ENCODE results near the gene CLDN9. TPM values are rescaled to one million over a fixed set of nuclear protein-coding genes. Genes with fewer than 3 reads are reported as not detected.

CLDN9 gene
- total RNA-seq, 1 experiment from 2014 or later: not detected

DNA sequence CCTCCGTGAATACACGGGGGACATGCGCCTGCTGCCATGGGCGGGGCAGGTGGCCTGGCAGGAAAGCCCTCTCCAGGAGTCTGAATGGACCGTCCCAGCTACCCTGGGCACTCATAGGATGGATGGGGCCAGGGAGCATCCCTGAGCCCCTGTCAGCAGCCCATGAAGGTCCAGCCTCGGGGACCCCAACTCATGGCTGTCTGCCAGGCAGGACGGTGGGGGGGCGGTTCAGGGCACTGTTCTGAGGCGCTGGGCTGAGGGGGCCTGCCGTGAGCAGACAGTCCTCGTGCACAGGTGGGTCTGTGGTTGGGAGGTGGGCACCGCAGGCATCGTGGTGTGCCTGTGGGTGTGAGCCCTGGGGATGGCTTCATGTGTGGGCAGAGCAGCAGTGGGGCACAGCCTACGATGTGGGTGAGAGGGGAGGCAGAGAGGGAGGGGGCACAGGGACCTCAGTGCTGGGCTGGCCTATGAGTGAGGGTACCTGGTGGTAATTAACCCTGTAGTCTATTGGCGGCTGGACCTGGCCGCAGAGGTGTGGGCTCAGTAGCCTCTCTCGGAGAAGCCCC is 26.0 kb upstream of the CLDN9 start:
- in situ Hi-C loops (cut with HindIII; ENCODE audit: low pct_unique_long_range_greater_than_20kb, low sequenced_read_pairs): no loop called here

DNA sequence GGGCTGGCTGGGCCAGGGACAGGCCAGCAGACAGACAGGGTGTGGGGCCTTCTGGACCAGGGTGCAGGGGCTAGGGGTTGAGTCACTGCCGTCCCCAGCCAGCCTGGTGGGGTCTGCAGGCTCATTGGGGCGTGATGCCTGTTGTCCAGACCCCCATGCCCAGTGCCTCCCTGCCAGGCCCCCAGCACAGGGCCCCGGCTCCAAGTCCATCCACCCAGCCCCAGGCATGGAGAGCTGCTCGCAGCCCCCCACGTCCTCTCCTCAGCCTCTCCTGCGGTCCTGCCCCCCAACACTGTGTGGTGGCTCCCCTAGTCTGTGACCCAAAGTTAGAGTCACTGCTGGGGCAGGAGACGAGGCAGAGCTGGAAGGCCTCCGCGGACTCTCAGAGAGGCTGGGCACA is 25.4 kb upstream of the CLDN9 start:
- in situ Hi-C loops (cut with HindIII; ENCODE audit: low pct_unique_long_range_greater_than_20kb, low sequenced_read_pairs): no loop called here
- DNase-seq (ENCODE audit: low read depth, low spot score): no peak

More for the DNA sequence above, 26.0 kb upstream of the CLDN9 start:
- no peak for DNase-seq (ENCODE audit: low read depth, low spot score)

DNA sequence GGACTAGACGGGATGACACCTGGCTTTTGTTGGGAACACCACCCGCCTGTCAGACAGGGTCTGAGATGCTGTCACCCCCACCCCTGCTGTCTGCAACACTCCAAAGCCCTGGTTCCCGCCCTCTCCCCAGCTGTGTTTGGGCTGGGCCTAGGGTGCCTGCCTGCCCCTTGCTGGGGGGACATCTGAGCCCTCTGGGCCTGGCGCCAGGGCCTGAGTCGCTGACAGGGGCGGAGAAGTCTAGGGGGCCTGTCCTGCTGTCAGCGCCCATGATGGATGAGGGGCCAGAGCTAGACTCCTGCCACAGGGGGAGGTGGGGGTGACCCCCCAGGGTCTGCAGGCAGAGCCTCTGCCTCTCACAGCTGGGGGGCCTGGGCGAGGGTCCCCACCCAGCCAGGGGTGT is 24.9 kb upstream of the CLDN9 start:
- in situ Hi-C loops (cut with HindIII; ENCODE audit: low pct_unique_long_range_greater_than_20kb, low sequenced_read_pairs): no loop called here
- no peak for DNase-seq (ENCODE audit: low read depth, low spot score)

DNA sequence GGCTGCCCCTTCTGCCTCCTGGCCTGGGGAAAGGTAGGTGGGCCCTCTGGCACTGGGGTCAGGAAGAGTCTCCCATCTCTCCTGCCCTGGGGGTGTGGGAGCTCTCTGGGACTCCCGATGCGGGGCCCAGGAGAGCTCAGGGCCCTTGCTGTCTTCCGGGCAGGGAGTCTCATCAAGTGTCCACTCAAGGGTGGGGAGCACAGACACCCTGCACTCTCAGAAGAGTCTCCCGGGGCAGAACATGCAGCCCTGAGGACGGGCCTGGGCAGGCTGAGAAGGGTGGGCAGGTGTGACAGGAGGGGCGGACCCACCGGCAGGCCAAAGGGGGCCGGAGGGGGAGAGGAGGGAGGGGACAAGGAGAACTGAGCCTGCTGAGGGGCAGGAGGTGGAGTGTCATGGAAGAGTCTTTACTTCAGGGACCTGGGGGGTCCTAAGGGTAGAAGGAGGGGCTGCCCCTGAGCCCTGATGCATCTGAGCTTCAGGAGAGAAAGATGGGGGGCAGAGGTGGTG is 24.1 kb upstream of the CLDN9 start:
- in situ Hi-C loops (cut with HindIII; ENCODE audit: low pct_unique_long_range_greater_than_20kb, low sequenced_read_pairs): no loop called here

DNA sequence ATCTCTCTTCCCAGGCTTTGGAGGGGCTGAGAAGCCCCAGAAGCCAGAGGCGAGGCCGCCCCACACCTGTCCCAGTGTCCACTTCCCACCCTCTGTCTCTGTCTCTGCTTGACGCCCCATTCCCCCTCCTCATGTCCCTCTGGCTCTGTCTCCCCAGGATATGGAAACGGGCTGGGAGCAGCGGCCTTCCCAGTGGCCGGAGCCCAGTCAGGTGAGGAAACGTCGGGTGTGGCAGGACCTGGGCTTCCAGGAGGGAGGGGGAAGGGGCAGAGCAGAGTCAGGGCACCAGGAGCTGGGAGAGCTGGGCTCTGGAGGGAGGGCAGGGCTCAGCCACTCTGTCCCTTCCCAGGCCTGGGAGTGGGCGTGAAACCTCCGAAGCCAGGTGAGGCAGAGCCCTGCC is 21.8 kb upstream of the CLDN9 start:
- in situ Hi-C loops (cut with HindIII; ENCODE audit: low pct_unique_long_range_greater_than_20kb, low sequenced_read_pairs): no loop called here

More for the DNA sequence above, 24.1 kb upstream of the CLDN9 start:
- no peak for DNase-seq (ENCODE audit: low read depth, low spot score)

DNA sequence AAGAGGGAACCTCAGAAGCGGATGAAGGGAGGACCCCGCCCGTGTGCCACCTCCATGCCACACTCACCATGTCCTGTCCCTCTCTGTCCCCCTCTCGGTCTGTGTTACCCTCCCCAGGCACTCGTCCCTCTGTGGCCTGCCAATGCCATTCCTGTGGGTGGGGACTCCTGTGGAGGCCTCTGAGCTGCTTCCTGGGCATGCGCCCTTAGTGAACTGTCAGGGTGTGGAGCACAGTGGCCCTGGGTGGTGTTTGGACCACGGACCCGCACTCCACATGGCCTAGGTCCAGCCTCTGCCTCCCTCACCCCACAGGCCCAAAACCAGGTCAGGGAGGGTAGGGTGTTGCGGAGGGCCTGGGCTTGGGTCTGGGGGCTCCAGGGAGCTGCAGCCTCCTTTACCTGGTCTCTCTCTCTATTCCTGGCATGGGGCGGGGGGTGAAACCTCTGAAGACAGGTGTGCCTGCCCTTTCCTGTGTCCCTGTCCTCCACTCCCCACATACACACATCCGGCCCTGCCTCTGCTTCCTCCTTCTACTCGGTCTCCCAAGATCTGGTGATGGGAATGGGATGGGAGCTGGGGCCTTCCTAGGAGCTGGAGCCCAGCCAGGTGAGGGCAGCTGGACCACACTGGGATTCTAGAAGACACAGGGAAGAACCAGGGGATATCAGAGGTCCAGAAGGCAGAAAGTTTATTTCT is 21.0 kb upstream of the CLDN9 start:
- no peak for DNase-seq (ENCODE audit: low read depth, low spot score)
- in situ Hi-C loops (cut with HindIII; ENCODE audit: low pct_unique_long_range_greater_than_20kb, low sequenced_read_pairs): no loop called here

More for the DNA sequence above, 21.8 kb upstream of the CLDN9 start:
- DNase-seq (ENCODE audit: low read depth, low spot score): no peak

DNA sequence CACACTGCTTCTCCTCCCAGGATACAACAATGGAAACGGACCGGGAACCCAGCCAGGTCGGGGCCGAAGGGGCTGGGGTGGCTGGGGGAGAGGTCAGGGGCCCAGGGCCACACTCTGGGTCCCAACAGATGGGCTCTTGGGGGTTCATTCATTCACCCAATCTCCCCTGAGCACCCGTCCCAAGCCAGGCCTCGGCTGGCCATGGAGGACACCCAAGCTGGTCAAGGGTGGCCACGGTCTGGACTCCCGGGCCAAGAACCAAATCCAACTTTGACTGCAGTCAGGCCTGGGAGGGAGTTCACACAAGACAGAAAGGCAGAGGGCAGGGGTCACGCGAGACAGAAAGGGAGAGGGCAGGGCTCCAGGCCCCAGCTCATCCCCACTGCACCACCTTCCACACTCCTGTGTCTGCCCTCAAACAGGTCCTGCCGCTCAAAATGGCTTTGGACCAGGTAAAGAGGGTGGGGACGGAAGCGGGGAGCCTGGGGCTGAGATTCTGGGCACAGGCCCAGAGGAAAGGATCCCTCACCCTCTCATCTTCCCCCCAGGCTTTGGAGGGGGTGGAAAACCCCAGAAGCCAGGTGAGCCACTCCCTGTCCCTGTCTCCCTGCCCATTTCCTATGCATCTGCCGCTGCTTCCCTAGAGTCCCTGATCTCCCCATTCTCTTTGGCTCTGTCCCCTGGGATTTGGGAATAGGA is 20.2 kb upstream of the CLDN9 start:
- in situ Hi-C loops (cut with HindIII; ENCODE audit: low pct_unique_long_range_greater_than_20kb, low sequenced_read_pairs): no loop called here

DNA sequence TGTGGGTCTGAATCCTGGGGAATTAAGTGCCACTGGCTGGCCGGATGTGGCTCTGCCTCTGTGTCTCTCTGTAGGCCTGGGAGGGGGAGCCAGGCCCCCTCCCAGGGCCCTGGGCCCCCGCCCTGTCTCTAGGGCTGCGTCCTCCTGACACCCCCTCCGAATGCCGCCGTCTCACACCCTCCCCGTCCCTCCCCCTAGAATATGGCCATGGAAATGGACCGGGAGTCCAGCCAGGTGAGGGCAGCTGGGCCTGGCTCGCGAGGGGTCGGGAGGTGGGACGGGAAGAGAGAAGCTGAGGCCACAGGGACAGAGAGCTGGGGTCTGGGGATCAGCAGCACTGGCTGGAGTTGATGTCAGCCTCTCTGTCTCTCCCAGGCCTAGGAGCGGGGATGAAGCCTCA is 16.4 kb upstream of the CLDN9 start:
- in situ Hi-C loops (cut with HindIII; ENCODE audit: low pct_unique_long_range_greater_than_20kb, low sequenced_read_pairs): no loop called here
- DNase-seq (ENCODE audit: low read depth, low spot score): no peak

More for the DNA sequence above, 20.2 kb upstream of the CLDN9 start:
- no peak for DNase-seq (ENCODE audit: low read depth, low spot score)

DNA sequence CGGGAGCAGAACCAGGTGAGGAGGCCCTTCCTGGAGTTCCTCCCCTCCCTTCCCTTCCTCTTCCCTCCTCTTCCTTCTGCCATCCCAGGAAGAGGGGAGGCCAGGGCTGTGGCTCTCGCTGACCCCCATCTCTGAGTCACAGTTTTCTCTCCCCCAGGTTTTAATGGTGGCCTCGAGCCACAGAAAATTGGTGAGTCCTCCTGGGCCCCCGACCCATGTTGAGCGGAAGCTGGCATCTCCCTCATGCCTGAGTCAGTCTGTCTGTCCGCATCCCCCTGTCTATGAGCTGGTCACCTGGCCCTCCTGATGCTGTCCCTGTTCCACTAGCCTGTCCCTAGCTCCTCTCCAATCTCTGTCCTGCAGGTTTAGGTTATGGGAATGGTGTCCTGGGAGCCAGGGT is 12.8 kb upstream of the CLDN9 start:
- no peak for DNase-seq (ENCODE audit: low read depth, low spot score)
- in situ Hi-C loops (cut with HindIII; ENCODE audit: low pct_unique_long_range_greater_than_20kb, low sequenced_read_pairs): no loop called here

DNA sequence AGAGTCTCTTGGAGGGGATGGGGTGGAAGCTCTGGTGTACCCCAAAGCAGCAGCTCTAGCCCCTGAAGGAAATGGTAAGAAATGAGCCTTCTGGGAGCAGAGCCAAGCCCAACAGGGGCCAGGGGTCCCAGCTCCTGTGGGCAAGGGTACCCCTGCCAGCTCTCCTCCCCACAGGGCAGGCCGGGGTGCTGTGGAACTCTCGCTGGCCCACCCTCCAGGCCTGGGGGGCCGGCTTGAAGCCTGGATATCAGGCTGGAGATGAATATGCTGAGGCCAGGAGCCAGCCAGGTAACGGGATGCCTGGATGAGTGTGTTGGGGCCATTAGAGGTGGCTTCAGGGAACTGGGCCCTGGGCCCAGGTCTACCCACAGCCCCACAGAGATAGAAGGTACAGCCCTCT is 12.2 kb upstream of the CLDN9 start:
- no peak for DNase-seq (ENCODE audit: low read depth, low spot score)
- in situ Hi-C loops (cut with HindIII; ENCODE audit: low pct_unique_long_range_greater_than_20kb, low sequenced_read_pairs): no loop called here

DNA sequence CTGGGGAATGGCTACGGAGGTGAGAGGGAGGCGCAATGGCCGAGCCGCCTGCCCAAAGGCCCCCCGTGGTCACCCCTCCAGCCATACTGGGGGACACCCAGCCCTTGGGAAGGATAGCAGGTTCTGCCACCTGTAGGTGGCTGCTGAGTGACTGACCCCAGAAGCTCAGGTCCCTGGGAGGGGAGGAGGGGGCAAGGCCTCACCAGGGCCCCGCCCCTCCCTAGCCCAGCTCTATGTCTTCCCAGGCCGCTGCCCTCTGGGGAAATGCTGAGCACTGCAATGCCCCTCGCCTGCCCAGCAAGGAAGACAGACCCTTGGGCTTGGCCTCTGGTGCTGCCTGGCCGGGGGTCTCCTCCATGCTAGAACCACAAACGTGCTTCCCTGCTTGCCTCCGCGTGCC is 11.4 kb upstream of the CLDN9 start:
- in situ Hi-C loops (cut with HindIII; ENCODE audit: low pct_unique_long_range_greater_than_20kb, low sequenced_read_pairs): no loop called here
- no peak for DNase-seq (ENCODE audit: low read depth, low spot score)

DNA sequence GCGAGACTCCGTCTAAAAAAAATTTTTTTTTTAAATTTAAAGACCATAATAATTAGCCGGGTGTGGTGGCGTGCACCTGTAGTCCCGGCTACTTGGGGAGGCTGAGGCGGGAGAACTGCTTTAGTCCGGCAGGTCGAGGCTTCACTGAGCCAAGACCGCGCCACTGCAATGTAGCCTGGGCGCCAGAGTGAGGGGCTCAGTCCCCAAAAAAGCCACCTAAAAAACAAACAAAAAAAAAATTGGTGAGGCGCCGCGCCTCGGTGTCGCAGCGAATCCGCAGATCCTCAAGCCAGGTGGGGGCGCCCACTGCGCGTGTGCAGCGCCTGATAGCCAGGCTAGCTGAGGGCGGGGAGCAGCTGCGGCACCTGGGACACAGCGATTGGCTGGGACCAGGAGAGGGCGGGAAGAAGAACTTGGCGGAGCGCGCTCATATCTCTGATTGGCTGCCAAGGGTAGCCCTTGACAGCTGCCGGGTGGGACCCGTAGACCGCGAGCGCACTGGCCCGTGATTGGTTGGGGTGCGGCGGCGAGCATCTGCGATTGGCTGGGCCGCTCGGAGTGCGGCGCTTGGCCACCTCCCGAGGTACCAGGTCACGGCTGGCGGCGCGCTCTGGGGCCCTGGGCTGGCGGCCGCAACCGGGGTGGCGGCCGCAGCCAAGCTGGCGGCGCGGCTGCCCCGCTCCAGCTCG is 9.0 kb upstream of the CLDN9 start:
- in situ Hi-C loops (cut with HindIII; ENCODE audit: low pct_unique_long_range_greater_than_20kb, low sequenced_read_pairs): no loop called here

DNA sequence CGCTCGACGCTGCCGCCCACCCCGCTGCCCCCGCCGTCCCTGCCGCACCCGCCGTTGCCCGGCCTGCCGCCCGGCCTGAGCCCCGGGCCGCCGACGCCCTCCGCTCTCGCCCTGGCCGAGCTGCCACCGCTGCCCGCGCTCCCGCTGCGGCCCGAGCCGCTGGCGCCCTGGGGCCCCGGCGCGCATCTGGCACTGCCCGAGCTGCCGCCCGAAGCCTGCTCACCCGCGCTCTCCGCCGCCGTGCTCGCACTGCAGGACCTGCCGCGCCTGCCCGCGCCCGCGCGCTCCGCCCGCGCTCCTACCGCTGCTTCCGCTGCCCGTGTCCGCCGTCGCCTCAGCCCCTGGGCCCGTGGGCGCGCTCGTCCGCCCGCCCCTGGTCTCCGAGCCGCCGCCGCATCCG is 8.4 kb upstream of the CLDN9 start:
- in situ Hi-C loops (cut with HindIII; ENCODE audit: low pct_unique_long_range_greater_than_20kb, low sequenced_read_pairs): no loop called here
- DNase-seq (ENCODE audit: low read depth, low spot score): no peak

More for the DNA sequence above, 9.0 kb upstream of the CLDN9 start:
- peak; percentile 98 for DNase-seq (ENCODE audit: low read depth, low spot score)

DNA sequence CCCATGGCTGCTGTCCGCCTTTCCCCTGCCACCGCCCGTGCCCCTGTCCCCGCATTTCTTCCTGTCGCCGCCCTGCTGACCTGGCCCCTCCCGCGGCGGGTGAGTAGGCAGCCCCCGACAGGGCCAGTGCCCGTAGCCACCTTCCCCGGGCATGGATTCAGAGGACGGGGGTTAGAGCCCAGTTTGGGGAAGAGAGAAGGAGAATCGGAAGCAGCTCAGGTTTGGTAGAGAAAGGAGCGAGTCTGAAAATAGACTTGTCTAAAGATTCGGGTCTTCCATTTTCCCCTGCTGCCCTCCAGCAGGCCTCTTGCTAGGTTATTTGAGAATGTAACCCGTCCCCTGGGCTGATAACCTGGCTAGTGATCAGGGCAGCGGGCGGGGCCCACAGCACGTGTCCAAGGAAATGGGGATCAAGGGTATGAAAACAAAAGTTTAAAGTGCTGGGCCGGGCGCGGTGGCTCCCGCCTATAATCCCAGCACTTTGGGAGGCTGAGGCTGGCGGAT is 7.9 kb upstream of the CLDN9 start:
- in situ Hi-C loops (cut with HindIII; ENCODE audit: low pct_unique_long_range_greater_than_20kb, low sequenced_read_pairs): no loop called here
- no peak for DNase-seq (ENCODE audit: low read depth, low spot score)

DNA sequence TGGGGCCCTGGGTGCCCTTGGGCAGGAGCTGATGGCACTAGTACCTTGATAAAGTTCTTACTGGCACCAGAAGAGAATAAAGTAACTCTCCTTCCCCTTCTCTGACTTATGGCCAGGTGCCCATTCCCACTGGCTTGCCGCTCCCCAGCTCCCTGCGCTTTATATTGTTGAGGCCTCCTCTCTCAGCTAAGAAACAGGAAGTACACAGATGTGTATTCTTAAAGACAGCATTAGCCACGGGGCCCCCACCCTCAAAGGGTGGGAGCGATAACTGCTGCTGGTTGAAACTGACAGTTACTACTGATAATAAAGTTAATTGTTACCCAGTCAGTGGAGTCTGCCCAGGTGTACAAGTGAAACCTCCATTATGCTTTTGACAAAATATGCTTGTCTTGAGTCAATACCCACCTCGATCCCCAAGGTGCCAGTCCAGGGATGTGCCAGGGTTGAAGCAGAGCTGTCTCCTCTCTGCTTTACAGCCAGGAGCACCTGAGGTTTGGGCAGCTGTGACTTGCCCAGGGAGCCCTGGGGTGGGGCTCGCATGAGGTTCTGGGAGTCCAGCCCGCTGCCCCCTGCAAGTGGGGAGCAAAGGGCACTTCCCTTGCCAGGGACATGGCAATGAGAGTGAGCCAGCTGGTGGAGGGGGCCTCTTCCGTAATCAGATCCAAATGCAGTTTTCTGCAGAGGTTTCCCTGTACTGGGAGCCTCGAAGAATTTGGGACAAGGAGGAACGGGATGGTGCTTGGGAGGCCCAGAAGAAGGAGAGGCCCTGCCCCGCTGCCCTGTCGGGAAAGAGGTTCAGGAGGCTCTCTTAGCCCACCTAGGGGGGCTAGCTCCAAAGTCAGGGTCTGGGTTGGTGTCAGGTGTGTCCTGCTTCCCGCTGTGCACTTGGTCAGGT is 5.4 kb upstream of the CLDN9 start:
- in situ Hi-C loops (cut with HindIII; ENCODE audit: low pct_unique_long_range_greater_than_20kb, low sequenced_read_pairs): no loop called here
- no peak for DNase-seq (ENCODE audit: low read depth, low spot score)

DNA sequence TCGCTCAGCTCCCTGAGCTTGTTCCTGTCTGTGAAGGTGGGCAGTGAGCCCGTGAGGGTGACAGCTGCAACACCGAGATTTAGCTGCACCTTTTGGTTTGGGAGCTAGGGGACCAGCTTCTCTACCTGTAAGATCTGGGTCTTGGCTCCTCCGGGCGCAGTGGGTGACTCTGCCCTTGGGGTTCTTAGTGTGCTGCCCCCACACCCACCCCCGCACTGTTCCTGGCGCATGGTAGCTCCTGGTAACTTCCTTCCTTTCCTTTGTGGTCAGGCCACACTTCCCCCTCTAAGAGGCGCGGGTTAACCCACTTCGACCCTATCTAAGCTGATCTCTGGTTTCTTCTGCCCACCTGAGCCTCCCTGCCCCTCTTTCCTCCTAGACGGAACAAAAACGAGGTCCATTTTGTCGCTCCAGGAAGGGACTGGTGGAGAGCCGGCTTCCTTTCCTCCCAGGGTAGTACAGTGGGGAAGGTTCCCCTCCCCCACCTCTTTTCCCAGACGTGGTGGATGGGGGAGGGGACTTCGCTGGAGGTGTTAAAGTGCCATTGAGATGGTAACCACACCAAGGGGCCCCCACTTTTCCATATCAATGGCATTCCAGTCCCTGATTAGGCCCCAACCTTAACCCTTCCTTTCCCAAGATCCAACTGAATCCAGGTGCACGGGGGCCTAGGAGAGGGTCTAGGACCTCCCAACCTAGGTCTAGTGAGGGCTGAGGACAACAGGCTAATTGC is 4.6 kb upstream of the CLDN9 start:
- in situ Hi-C loops (cut with HindIII; ENCODE audit: low pct_unique_long_range_greater_than_20kb, low sequenced_read_pairs): no loop called here

DNA sequence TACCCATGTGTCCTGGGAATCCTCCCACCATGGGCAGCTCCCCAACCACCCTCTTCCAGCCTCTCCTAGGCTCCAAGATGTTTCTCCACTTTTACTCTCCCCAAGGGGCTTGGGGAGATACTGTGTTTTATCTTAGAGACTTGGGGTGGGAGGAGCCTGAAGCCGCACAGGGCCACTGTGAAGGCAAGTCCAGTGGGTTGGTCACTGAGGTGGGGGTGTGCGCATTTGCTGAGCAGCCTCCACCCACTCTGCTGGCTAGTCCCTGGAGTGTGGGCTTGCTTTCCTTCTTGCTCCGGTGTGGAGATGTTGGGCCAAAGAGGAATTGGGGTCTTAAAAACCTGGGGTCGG is 4.1 kb upstream of the CLDN9 start:
- in situ Hi-C loops (cut with HindIII; ENCODE audit: low pct_unique_long_range_greater_than_20kb, low sequenced_read_pairs): no loop called here
- no peak for DNase-seq (ENCODE audit: low read depth, low spot score)

More for the DNA sequence above, 4.6 kb upstream of the CLDN9 start:
- DNase-seq (ENCODE audit: low read depth, low spot score): no peak

Data from SK-MEL-5 (cell line).